Fibroblast of pulmonary artery (primary cell): ENCODE measurements around the gene PCBP1.

ENCODE experiments used
- DNase-seq: peaks from one replicate; pipeline ENCODE4 v3.0.0-alpha.2; 2010; ENCODE audit warnings: low read depth
- H3K4me3 ChIP-seq: replicated peaks from 2 replicates; pipeline ENCODE4 v1.5.1; 2011; ENCODE audit warnings: low read depth, mild to moderate bottlenecking, control low read depth, low read length, moderate library complexity
- CTCF ChIP-seq: IDR thresholded peaks from 2 replicates; pipeline ENCODE4 v1.5.1; 2011; ENCODE audit warnings: mild to moderate bottlenecking, control low read depth, low read length, inconsistent platforms; ENCODE audit errors: missing control alignments

Gene PCBP1

GRCh38 chr2:70061317-70061716, 26.0 kb upstream of the PCBP1 start:
- DNase-seq = no peak
- no peak for TF ChIP-seq CTCF

GRCh38 chr2:70062270-70062669, 25.0 kb upstream of the PCBP1 start:
- no peak overlapping the region for H3K4me3 ChIP-seq
- DNase-seq = no peak
- no peak for TF ChIP-seq CTCF

More at GRCh38 chr2:70061317-70061716, 26.0 kb upstream of the PCBP1 start:
- no peak overlapping the region for H3K4me3 ChIP-seq

- DNase-seq = no peak
- TF ChIP-seq CTCF = no peak
- H3K4me3 ChIP-seq = no peak overlapping the region
Observed at GRCh38 chr2:70068119-70068518, 19.2 kb upstream of the PCBP1 start.

DNA sequence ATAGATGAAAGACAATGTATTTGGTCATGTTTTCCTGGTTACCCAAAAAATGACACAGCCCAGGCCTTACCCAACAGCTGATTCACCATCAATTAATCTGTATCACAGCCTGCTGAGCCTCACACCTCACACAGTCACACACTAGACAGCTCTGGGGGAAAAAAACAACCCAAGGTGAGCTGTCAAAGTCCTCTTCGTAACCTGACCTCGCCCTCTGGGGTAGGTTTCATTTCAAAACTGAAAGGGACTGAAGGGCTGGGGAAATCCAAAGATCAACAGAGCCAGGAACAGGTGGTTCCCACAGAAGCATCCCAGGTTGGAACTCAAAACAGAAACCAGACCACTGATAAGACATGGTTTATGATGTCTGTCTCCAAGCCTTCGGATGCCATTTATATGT, 18.2 kb upstream of the PCBP1 start:
- DNase-seq = no peak
- no peak overlapping the region for H3K4me3 ChIP-seq
- no peak for TF ChIP-seq CTCF

DNA sequence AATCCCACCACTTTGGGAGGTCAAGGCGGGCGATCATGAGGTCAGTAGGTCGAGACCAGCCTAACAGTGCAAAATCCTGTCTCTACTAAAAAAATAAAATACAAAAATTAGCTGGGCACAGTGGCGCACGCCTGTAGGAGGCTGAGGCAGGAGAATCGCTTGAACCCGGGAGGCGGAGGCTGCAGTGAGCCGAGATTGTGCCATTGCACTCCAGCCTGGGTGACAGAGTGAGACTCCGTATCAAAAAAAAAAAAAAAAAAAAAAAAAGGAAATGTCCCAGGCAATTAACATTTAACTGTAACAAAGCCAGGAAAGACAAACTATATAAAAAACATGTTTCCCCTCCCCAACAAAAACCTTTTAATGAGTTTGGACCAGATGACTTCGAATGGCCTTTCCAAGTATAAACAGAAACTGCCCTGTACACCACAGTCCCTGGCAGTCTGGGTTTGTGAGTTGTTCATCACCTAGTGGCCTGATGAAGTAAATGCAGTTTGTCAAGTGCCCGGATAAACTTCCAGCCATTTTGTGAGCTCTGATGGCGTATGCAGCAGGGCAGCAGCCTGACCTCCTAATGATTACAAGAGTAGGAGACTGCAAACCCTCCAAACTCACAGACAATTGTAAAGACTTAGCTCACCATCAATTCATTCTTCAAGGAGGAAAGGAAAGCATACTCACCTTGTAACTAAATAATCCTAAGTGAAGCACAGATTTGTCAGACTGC, 16.6 kb upstream of the PCBP1 start:
- DNase-seq = peak; percentile 92
- TF ChIP-seq CTCF = peak; percentile 98
- H3K4me3 ChIP-seq = no peak overlapping the region

- no peak for TF ChIP-seq CTCF
- H3K4me3 ChIP-seq = no peak overlapping the region
- no peak for DNase-seq
Observed at GRCh38 chr2:70073493-70073892, 13.8 kb upstream of the PCBP1 start.

- no peak overlapping the region for H3K4me3 ChIP-seq
- TF ChIP-seq CTCF = no peak
- DNase-seq = no peak
Observed at GRCh38 chr2:70078384-70078783, 8.9 kb upstream of the PCBP1 start.
